DMS153 treated with DMSO at 0.1 percent for 48 hours (cell line): ENCODE data around the gene GBGT1.
"Not testable (repeated sequence)": the region's sequence is repeated elsewhere in the genome, so short reads cannot be mapped to it uniquely, and the experiment has no call there.

Experiments used
- DNase-seq: peaks from one replicate; lab custom pipeline; 2025; ENCODE audit not compliant: unreplicated experiment; lab: John Stamatoyannopoulos, UW

Gene GBGT1

GRCh38 chr9:133163504-133164172, at the start of gene GBGT1:
TSS of gene GBGT1 (minus strand) at chr9:133163914. CDS start at chr9:133162412, 1,502 bp downstream.
- DNase-seq = peak; percentile 19

DNA sequence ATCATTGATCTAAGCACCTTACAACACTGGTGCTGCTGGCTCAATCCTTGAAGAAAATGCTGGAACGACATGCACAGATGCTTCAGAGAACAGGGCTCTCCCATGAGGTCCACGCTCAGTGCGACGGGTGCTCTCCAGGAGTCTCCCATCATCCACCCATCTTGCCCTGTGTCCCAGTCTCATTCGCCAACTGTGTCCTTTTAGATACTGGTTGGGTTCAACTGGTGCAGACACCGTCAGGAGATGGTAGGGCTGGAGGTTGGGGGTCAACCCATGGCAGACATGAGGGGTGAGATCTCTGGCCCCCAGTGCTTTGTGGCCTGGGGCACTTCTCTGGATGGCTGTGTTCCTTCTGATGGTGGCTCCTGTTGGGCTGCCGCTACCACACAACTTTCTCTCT, 46.9 kb upstream of the GBGT1 start:
- DNase-seq = no peak

DNA sequence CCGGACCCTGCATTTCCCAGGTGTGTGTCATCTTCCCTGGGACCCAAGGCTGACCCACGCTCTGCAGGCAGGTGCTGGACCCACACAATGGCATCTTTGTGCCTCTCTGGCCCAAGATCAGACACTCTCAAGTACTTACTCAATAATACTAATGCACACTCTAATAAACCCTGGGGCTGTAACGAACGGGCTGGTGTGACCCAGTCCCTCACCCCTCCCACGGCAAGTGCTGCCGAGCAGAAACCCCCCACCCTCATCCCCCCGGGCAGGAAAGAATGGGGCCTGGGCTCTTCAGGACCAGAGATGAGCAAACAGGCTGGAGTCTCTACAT, 46.5 kb upstream of the GBGT1 start:
- no peak for DNase-seq

- not testable (repeated sequence) for DNase-seq
Observed at GRCh38 chr9:133209327-133210201, 45.9 kb upstream of the GBGT1 start.

GRCh38 chr9:133208880-133209300, 45.2 kb upstream of the GBGT1 start, which contains the start of gene OBP2B:
TSS of gene OBP2B (minus strand) at chr9:133209250. CDS start at chr9:133209199, 51 bp downstream.
- DNase-seq = not testable (repeated sequence)

- DNase-seq = not testable (repeated sequence)
Observed at GRCh38 chr9:133208171-133208879, 44.6 kb upstream of the GBGT1 start.

DNA sequence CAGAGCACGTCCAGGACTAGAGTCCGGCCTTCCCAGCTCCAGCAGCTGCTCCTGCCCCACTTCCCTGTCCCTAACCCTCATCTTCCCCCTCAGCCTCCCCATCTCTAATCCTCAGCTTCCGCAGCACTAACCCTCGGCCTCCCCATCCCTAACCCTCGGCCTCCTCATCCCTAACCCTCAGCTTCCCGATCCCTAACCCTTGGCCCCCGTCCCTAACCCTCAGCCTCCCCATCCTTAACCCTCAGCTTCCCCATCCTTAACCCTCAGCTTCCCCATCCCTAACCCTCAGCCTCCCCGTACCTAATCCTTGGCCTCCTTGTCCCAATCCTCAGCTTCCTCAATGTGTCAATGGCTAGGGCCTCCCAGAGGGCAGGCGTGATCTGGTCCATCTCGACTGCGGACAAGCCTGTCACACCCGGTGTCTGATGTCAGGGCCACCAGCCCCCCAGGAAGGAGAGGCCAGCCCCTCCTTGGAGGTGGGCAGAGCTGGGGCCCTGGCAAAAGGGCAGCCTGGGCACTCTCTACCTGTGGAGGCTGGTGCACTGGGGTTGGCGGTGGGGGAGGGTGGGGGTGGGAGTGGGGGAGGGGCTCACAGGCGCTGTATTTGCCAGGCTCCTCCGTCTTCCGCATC, 43.9 kb upstream of the GBGT1 start:
- no peak for DNase-seq

DNA sequence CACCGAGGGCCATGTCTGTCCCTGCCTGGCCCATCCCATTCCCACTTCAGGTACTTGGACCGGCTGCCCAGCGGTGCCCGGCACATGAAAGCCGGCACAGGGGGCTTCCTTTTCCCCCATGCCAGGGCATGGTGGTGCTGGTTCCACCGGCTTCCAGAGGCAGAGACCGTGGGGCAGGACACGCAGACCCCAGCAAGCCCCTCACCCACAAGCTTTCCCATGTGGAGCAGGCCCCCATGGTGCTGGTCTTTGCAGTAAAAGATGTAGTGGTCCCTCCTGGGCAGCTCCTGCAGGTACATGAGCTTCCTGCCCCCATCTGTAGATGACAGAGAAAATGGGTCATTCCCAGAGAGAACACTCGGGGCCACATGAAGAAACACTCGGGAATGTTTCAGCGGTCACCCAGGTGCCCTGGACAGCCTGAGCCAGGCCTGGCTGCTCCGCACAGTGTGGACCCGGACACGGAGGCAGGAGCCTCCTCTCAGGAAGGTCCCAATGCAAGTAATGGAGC, 43.4 kb upstream of the GBGT1 start:
- no peak for DNase-seq

- no peak for DNase-seq
Observed at GRCh38 chr9:133205996-133206931, 42.5 kb upstream of the GBGT1 start.

- DNase-seq = not testable (repeated sequence)
Observed at GRCh38 chr9:133205481-133205887, 41.8 kb upstream of the GBGT1 start.

- DNase-seq = no peak
Observed at GRCh38 chr9:133204993-133205336, 41.3 kb upstream of the GBGT1 start.

GRCh38 chr9:133204335-133204992, 40.8 kb upstream of the GBGT1 start:
- DNase-seq = no peak

DNA sequence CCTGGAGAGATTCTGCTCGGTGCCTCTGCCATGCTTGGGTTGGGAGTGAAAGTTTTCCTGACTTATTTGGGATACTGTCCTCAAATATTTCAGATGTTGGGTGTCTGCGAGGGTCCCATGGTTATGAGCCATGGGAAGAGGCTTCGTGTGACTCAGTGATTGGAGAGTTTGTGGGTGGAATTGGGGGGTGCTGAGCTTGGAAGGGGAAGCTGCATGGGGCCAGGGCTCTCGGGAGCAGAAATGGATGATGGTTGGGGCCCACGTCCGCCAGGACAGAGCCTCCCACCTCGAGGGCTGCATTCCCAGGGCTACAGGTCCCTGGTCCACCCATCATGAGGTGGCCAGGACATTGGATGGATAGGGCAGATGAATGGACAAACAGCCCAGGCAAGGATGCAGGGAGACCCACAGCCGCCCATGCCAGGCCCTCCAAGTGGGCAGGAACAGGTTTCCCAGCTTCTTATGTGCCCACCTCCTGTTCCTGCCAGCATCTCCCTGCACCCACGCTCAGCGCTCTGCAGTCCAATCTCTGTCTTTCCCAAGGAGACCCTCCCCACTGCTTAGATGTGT, 39.9 kb upstream of the GBGT1 start:
- no peak for DNase-seq

DNA sequence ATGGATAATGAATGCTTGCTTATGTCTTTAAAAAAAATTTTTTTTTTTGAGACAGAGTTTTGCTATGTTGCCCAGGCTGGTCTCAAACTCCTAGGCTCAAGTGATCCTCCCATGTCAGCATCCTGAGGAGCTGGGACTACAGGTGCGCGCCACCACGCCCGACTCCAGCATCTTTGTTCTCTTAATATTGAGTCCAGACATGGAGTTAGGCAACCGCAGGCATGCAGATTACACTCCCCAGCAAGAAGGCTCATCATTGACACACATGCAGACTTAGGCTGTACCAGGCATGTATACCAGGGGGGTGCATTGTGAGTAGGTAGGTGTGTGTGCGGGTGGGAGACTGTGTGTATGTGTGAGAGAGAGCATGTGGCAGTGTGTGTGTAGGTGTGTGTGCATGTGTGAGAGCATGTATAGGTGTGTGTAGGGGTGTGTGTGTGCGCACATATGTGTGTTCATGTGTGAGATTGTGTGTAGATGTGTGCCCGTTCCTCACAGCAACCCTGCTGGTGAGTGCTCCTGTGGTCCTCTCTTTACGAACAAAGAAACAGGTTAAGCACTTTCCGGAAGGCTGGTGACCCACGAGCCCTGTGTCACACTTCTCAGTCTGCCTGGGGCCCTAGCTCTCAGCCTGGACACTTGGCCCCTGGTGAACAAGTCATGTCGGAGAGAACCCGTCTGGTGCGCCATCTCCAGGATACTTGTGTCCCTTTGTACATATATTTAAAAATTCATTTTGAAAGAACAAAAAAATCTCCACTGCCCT, 39.2 kb upstream of the GBGT1 start:
- DNase-seq = no peak

- no peak for DNase-seq
Observed at GRCh38 chr9:133202145-133202513, 38.4 kb upstream of the GBGT1 start.

DNA sequence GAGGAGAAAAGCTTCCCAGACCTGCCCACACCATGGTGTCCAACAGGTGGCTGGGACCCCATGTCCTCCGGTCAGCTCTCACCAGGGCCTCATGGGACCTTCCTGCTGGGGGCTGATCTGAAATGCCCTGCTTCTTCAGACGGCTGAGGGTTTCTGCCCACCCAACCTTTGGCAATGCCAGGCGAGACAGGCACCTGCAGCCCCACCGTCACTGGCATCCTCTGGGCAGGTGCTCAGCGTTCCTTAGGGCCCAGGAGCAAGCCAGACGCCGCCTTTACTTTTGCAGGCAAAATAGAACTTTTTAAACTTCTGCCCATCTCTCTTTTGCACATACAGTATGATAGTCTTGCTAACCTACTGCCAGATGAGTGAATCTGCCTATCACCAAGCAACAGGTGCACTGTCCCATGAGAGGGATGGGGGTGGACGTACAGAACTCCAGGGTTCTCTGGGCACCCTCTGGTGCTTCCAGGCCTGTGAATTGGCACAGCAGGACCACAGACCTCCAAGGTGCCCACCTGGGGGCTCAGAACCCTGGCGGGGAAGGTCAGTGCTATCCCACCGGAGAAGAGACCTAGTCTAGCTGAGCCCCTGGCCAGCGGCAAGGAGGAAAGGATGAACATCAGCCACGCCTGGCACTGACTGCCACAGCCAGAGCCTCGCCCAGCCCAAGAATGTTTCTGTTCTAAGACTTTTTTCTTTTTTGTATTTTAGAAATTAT, 37.9 kb upstream of the GBGT1 start:
- DNase-seq = no peak

DNA sequence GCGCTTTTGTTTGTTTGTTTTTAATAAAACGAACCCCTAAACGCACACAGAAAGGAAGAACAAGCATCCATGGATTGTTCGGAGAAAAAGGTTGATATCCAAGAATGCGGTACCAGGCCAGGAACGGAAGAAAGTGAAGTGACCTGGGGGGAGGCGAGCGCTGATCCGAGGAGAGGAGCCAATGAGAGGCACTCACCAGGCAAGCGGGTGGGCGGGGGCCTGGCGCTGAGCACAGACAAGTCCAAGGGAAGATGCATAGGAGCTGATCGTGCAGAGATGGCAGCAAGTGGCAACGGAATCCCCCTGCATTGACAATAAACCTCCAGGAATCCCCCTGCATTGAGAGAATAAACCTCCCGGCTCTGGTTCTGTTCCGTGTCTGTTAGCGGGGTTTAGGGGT, 36.9 kb upstream of the GBGT1 start:
- DNase-seq = no peak
